ENCODE data around the gene ROPN1. TPM values are rescaled to one million over a fixed set of nuclear protein-coding genes. Genes with fewer than 3 reads are reported as not detected.
"Not testable (repeated sequence)": the region's sequence is repeated elsewhere in the genome, so short reads cannot be mapped to it uniquely, and the experiment has no call there.

ROPN1 gene
- total RNA-seq, 1 experiment from 2014 or later = not detected

GRCh38 chr3:124036214-124036613 lies 44.3 kb upstream of the ROPN1 start:
- DNase-seq (ENCODE audit: low read depth, low spot score); POLR2A ChIA-PET; intact Hi-C loops (cut with micrococcal nuclease; ENCODE audit: unreplicated experiment); H3K27ac ChIP-seq (ENCODE audit: low read length); BruUV-seq (replicated peaks); H3K9me3 ChIP-seq (ENCODE audit: control insufficient read depth, insufficient read depth, low read depth, low read length); H3K4me1 ChIP-seq (ENCODE audit: control insufficient read depth, insufficient read depth, low read length); CTCF ChIA-PET; in situ Hi-C loops (cut with HindIII; ENCODE audit: low pct_unique_long_range_greater_than_20kb, low sequenced_read_pairs); H3K36me3 ChIP-seq (ENCODE audit: control insufficient read depth, insufficient read depth, low read length); H3K4me3 ChIP-seq (ENCODE audit: low read depth in 2 of 2, low read length in 2 of 2); ATAC-seq: not testable (repeated sequence)
- H3K27me3 ChIP-seq (ENCODE audit: control insufficient read depth, insufficient read depth, low read length) = peaks cover 47% of the 10 kb centered on the region

GRCh38 chr3:124035463-124036121 lies 43.7 kb upstream of the ROPN1 start:
- ChIA-PET CTCF (no interaction called here), POLR2A (no interaction called here)
- Histone ChIP-seq H3K9me3 (ENCODE audit: control insufficient read depth, insufficient read depth, low read depth, low read length) (no peaks in the 10 kb centered on the region), H3K4me1 (ENCODE audit: control insufficient read depth, insufficient read depth, low read length) (no peaks in the 10 kb centered on the region), H3K36me3 (ENCODE audit: control insufficient read depth, insufficient read depth, low read length) (no peaks in the 10 kb centered on the region), H3K27ac (ENCODE audit: low read length) (no peak overlapping the region), H3K27me3 (ENCODE audit: control insufficient read depth, insufficient read depth, low read length) (peaks cover 50% of the 10 kb centered on the region), H3K4me3 (ENCODE audit: low read depth in 2 of 2, low read length in 2 of 2) (no peak overlapping the region)
- no peak for ATAC-seq
- in situ Hi-C loops (cut with HindIII; ENCODE audit: low pct_unique_long_range_greater_than_20kb, low sequenced_read_pairs) = no loop called here
- DNase-seq (ENCODE audit: low read depth, low spot score) = no peak
- intact Hi-C loops (cut with micrococcal nuclease; ENCODE audit: unreplicated experiment) = no loop called here
- TF ChIP-seq TCF7L2 (IDR thresholded peaks at IDR 0.05; ENCODE audit: low read depth, low read length) (no peak), REST (IDR thresholded peaks at IDR 0.05; ENCODE audit: insufficient read depth in 1 of 2, low read depth in 2 of 2, low read length in 1 of 2) (no peak), SIN3A (IDR thresholded peaks at IDR 0.05; ENCODE audit: borderline replicate concordance, insufficient read depth, low read depth, low read length) (no peak), CTCF (IDR thresholded peaks at IDR 0.05) (no peak), POLR2AphosphoS5 (IDR thresholded peaks at IDR 0.05; ENCODE audit: low read depth, low read length) (no peak)
- no TSS peak for BruUV-seq (replicated peaks)

GRCh38 chr3:124034844-124035152 lies 42.9 kb upstream of the ROPN1 start:
- no peaks in the 10 kb centered on the region for H3K4me1 ChIP-seq (ENCODE audit: control insufficient read depth, insufficient read depth, low read length)
- TF ChIP-seq REST (IDR thresholded peaks at IDR 0.05; ENCODE audit: insufficient read depth in 1 of 2, low read depth in 2 of 2, low read length in 1 of 2) (no peak), SIN3A (IDR thresholded peaks at IDR 0.05; ENCODE audit: borderline replicate concordance, insufficient read depth, low read depth, low read length) (no peak), TCF7L2 (IDR thresholded peaks at IDR 0.05; ENCODE audit: low read depth, low read length) (no peak), POLR2AphosphoS5 (IDR thresholded peaks at IDR 0.05; ENCODE audit: low read depth, low read length) (no peak), CTCF (IDR thresholded peaks at IDR 0.05) (no peak)
- in situ Hi-C loops (cut with HindIII; ENCODE audit: low pct_unique_long_range_greater_than_20kb, low sequenced_read_pairs) (no loop called here), intact Hi-C loops (cut with micrococcal nuclease; ENCODE audit: unreplicated experiment) (no loop called here)
- POLR2A ChIA-PET = no interaction called here
- H3K27ac ChIP-seq (ENCODE audit: low read length) = no peak overlapping the region
- no peak for DNase-seq (ENCODE audit: low read depth, low spot score)
- CTCF ChIA-PET = no interaction called here
- no TSS peak for BruUV-seq (replicated peaks)
- H3K4me3 ChIP-seq (ENCODE audit: low read depth in 2 of 2, low read length in 2 of 2) = peak overlapping the region in 1 of 2 experiments; percentile 55; a peak in 1 of 4 replicates
- no peaks in the 10 kb centered on the region for H3K36me3 ChIP-seq (ENCODE audit: control insufficient read depth, insufficient read depth, low read length)
- no peaks in the 10 kb centered on the region for H3K9me3 ChIP-seq (ENCODE audit: control insufficient read depth, insufficient read depth, low read depth, low read length)
- ATAC-seq = no peak
- peaks cover 44% of the 10 kb centered on the region for H3K27me3 ChIP-seq (ENCODE audit: control insufficient read depth, insufficient read depth, low read length)

All from Panc1 (cell line).